ENCODE measurements around the gene ZFPL1.
"Not testable (repeated sequence)": the region's sequence is repeated elsewhere in the genome, so short reads cannot be mapped to it uniquely, and the experiment has no call there.

The ZFPL1 gene

DNA sequence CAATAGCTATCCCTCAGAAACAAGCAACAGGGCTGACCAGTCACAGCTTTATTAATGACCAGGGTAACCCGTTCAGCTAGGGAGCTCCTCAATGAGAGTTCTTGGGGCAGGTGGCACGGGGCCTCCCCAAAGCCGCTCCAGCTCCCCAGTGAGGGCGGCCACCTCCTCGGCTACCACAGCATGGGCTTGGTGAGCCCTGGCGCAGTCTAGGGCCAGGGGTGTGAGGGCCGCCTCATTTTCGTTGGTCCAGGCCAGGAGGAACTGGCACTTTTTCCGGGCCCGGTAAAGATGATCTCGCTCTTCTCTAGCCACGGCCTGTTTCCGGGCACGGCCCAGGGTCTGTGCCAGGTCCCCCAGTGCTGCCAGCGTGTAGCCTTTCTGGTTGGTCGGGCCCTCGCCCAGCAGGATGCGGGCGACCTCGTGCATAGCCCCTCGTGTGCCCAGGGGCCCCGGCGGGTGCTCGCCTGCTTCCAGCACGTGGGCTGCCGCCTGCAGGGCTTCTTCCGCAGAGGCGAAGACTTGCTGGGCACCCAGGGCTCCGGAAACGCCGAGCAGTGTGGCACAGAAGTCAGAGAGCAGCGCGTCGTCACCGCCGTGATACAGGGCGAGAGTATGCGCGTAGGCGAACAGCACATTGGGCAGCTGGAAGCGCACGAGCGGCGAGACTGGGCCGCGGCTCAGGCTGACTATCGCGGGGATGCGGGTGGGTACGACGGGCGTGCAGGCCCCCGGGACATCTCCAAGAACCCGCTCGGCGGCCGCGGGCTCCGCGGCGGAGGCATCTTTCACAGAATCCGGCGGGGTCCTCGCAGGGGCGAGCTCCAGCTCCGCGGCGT, 32.6 kb downstream of the ZFPL1 start:
- no peak for DNase-seq

- peak; percentile 96 for DNase-seq
These were observed 33.4 kb downstream of the ZFPL1 start, which contains the start of gene ZNHIT2 for GRCh38 chr11:65117206-65118096. Gene ZNHIT2 (minus strand): TSS chr11:65117701. CDS start chr11:65117653, 48 bp downstream.

- no peak for DNase-seq
These were observed 34.2 kb downstream of the ZFPL1 start for GRCh38 chr11:65118097-65118837.

DNA sequence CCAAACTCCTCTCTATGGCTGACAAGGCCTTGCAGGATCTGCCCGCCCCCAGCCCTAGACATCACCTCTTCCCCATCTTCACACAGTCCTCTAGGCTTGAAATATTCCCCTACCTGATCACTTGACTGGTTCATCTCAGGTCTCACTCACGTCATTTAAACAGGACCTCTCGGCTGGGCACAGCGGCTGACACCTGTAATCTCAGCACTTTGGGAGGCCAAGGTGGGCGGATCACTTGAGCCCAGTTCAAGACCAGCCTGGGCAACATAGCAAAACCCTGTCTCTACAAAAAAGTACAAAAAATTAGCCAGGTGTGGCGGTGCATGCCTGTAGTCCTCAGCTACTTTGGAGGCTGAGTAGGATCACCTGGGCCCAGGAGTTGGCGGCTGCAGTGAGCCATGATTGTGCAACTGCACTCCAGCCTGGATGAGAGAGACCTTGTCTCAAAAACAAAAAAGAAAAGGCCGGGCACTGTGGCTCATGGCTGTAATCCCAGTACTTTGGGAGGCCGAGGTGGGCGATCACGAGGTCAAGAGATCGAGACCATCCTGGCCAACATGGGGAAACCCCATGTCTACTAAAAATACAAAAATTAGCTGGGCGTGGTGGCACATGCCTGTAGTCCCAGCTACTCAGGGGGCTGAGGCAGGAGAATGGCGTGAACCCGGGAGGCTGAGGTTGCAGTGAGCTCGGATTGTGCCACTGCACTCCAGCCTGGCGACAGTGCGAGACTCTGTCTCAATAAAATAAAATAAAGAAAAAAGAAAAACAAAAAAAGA, 35.1 kb downstream of the ZFPL1 start:
- not testable (repeated sequence) for DNase-seq

DNA sequence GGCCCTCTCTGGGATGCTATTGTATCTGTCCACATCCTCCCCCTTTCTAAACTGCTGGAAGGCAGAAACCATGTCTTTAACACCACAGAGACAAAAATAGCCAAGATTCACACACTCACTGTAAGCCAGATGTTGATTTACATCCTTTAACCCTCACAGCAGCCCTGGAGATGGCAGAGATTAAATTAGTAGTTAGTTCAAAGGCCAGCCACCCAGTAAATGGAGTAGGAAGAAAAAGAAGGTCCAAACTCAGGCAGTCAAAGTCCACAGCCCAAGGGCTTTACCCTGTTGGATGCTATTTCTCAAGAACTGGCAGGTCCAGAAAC, 35.6 kb downstream of the ZFPL1 start:
- DNase-seq = no peak

DNA sequence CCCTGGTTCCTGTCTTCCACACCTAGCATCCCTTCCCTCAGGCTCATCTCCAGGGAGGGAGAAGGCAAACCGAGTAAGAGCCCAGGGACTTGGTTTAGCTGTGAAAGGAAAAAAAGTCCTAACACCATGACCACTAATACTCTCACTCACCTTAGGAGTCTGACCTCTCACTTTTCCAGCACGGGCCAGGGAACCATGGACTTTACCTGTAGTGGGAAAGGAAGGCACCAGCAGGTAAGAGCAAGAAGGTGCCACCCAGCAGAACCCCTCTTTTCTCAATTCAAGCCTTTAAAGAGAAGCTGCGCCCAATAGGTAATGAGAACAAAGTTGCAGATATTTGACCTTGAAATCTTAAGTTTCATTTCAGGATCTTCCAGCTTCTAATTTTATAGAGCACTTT, 36.8 kb downstream of the ZFPL1 start:
- DNase-seq = no peak

DNA sequence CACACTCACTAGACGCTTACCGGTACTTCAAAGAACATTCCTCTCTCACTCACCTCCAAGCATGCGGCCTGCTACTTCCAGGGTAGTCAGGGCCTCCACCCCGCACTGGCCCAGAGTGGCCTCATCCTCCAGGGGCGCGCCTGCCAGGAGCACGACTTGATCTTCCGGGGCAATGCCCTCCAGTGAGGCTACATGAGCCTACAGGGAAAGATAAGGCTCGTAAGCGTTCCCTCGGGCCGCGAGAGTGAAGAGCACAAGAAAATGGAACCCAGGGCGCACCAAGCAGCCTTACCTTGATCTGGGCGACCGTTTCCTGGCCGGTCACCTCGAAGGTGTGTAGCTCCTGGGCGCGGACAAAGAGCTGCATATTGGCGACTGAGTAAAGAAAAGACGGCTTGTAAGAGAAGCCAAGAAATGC, 37.4 kb downstream of the ZFPL1 start:
- DNase-seq = no peak

DNA sequence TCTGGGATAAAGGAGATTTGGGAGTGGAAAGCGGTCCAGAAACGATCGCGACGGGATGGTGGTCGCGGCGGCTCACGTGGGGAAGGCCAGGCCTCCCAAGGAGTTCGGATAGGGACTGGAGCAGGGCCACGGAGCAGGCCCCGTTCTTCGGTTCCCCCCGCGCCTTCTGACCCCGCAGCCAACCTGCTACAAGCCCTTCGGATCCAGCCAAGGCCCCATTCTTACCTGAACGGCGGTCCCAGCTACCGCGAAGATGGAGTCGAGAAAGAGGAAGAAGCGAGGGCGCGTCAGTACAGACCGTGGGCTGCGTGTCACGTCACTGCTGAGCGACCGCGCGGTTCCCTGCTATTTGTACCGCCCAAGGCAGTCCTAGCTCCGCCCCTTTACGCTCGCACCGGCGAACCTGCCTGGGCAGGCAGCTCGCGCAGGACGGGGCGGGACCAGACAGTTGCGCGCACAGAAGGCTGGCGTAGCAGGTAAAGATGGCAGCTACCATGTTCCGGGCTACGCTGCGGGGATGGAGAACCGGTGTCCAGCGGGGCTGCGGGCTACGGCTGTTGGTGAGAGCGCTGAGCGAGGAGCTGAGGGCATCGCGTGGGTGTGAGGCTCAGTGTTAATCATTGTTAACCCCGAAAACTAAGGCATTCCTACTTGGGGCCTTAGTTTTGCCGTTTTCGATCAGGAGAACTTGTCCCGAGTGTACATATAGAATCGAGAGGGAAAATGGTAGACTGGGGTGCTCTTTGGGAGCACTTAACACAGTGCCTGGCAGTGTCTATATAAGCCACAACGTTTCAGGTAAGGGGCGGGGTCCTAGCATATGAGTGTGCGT, 38.1 kb downstream of the ZFPL1 start, which contains the start of the genes FAU and MRPL49:
FAU (minus strand) TSS at position 270 of the 832 bp plus-strand sequence. CDS start 321 bp downstream, outside the sequence.
MRPL49 (plus strand) TSS at position 457 of the 832 bp plus-strand sequence; CDS start at position 483, 26 bp downstream.
- DNase-seq = peak; percentile 86

GRCh38 chr11:65124480-65125196, 40.6 kb downstream of the ZFPL1 start:
- no peak for DNase-seq

DNA sequence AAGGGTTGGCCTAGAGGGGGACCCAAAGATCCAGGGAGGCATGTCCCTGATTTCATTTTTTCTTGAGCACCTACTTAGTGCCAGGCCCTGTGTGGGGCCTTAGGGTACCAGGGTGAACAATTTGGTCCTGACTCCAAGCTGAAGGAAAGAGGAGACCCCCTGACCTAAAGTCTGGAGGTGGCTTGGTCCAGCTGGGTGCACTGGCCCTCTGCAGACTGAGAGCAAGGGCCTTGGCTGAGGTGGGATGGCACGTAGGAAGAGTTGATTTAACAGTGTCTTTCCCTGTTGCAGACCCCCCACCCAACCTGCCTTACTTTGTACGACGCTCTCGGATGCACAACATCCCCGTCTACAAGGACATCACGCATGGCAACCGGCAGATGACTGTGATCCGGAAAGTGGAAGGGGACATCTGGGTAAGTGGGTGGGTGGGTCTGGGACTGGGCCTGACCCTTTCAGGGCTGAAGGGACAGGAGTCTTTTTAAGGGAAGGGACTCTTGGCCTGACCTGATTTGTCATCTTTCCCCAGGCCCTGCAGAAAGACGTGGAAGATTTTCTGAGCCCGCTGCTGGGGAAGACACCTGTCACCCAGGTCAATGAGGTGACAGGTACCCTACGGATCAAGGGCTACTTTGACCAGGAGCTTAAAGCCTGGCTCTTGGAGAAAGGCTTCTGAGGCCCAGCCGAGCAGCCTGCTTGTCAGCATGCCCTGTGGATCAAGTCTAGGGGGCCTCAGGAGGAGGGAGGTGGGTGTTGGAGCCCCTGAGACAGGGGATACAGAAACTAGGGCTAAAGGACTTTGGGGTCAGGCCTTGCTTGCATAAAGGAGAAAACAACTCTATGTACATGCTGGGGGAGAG, 41.4 kb downstream of the ZFPL1 start:
- no peak for DNase-seq

DNA sequence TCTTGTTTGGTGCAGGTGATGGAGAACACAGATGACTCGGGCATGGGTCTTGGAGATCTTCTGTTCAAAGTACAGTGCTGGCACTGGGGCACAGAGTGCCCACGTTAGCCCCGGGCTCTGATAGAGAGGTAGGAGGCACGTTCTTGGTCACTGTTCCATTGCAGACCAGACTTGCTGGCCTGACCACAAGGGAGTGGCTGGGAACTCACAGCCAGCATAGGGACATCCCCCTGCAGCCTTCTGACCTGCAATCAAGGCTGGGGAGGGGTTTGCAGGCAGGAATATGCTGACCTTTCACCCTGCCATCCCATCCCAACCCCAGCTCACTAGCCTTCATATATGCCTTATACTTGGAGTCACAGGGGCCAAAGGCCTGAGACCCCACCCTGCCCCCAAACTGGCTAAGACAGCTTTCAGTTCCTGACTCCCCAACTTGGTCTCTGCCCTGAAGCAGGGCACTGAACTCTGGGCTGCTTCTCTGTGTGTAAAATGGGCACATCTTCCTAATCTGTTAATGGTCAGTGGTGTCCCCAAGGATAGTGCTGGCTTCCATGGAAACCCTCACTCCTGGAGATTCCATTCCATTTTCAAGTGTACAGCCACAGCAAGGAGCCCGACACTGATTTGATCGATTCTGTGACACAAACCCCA, 42.7 kb downstream of the ZFPL1 start:
- DNase-seq = no peak

DNA sequence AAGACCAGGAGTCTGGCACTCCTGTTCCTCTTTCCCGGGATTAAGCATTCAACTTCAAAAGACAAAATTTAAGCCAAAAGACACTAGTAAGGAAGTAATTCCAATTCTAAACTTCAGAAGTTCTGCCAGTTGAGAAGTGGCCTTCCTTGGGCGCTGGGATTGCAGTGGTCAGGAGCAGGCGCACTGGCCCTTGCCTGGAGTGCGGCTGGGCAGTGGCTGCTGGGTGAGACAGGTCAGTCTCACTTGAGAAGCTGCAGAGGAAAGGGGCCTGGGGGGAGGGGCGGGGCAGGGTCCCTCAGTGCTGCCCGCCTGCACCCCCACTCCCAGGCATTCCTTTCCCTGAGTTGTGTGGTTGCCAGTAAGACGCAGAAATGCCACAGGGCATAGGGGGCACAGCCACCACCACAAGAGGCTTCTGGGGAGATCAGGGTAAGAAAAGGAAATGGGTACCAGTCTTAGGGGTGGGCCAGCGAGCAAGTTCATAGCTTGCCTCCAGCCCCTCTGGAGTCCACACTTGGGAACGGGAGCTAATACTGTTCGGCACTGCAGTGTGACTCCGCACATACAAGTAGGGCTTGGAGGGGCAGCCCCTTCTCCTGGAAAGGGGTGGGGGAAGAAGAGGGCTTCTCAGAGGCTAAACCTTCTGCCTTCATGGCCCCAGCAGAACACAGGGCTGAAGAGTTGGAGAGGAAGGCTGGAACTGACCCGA, 43.6 kb downstream of the ZFPL1 start:
- DNase-seq = no peak

DNA sequence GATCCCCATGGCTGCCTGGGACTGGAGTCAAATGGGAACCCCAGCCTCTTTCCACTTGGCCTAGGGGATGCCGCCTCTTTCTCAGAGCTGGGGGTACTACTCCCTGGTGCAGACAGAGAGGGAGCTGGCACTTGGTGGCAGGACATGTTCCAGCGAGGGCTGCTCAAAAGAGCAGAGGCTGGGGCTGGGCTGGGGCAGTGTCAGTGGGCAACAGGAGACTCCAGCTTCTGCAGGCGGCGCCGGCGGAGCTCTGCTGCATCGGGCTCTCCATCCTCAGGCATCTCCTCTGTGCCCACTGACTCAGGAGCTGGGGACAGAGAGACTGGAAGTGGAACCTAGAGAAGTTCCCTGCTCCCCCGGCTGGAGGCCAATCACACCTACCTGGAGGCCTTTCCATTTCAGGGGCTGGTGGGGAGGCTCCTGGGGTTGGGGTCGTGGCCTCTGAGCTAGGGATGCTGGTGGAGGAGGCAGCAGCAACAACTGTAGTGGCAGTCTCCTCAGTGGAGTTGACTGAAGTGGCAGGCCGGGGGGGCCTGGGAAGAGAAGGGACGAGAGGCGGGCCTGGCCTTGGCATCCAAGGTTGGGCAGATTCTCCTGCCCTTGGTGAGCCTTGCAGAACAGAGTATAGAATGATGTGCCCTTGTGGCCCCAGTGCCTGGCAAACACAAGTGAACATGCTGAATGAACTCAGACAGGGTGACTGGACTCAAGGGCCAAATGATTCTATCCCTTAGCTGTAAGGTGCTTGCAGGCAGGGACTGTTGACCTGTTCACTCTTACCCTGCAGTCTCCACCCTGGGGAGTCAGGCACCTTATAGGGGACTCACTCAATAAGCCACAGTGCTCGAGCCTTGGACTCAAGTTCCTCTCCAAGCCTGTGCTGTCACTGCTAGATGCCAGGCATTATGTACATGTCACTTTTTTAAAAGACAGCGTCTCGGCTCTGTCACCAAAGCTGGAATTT, 44.4 kb downstream of the ZFPL1 start:
- no peak for DNase-seq

GRCh38 chr11:65129649-65130441, 45.8 kb downstream of the ZFPL1 start:
- DNase-seq = no peak

GRCh38 chr11:65130631-65131416, 46.8 kb downstream of the ZFPL1 start:
- DNase-seq = no peak

All from NCI-H2081 treated with DMSO at 0.1 percent for 48 hours (cell line).